ENCODE measurements around the gene SEMG2. TPM values are rescaled to one million over a fixed set of nuclear protein-coding genes. Genes with fewer than 3 reads are reported as not detected.
A peak's percentile ranks its signal among the peaks of the same experiment; 100 is the strongest.

SEMG2 gene
- total RNA-seq, 2 experiments from 2014 or later: not detected

GRCh38 chr20:45211569-45212474 is 9.4 kb upstream of the SEMG2 start:
- no peaks in the 10 kb centered on the region for H3K4me1 Mint-ChIP-seq
- H3K9me3 Mint-ChIP-seq: no peaks in the 10 kb centered on the region
- peaks cover 52% of the 10 kb centered on the region for H3K27me3 Mint-ChIP-seq
- no peak overlapping the region for H3K27ac Mint-ChIP-seq
- H3K4me3 Mint-ChIP-seq: no peak overlapping the region
- no peak for DNase-seq
- H3K36me3 Mint-ChIP-seq: no peaks in the 10 kb centered on the region

DNA sequence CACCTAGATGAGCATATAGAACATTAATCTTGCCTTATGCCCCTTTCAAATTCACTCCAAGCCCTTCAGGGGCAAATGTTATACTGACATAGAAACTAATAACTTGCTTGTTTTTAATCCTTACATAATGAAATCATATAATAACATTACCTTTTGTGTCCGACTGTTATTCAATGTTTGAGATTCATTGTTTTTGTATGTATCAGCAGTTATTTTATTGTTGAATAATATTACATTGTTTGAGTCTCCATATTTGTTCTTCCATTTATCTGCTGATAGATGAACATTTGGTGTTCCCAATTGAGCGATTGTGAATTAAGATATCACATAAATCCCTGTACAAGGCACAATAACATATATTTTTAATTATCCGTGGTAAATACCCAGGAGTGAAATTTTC is 8.3 kb upstream of the SEMG2 start:
- peaks cover 41% of the 10 kb centered on the region for H3K27me3 Mint-ChIP-seq
- no peak overlapping the region for H3K27ac Mint-ChIP-seq

DNA sequence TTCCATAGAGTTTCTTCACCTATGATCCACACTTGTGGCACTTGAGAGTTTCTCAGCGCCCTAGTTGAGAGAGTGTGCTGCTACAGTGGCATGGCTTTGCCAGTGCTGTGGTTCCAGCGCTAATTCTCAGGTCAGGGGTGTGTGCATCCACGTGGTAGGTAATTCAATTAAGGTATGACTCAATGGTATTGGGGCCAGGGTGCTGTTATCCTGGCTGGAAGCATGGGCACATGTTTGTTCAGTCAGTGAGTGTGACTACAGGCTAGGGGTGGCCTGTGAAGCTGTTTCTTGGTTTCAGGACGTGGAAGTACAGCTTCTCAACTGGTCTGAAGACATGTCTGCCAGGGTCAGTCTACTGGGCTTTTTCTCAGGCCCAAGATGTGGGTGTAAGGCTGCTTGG is 3.0 kb upstream of the SEMG2 start:
- H3K27ac Mint-ChIP-seq: no peak overlapping the region
- peaks cover 46% of the 10 kb centered on the region for H3K27me3 Mint-ChIP-seq
- no peaks in the 10 kb centered on the region for H3K36me3 Mint-ChIP-seq
- no peak overlapping the region for H3K4me3 Mint-ChIP-seq
- H3K9me3 Mint-ChIP-seq: no peaks in the 10 kb centered on the region
- no peak for DNase-seq
- no peaks in the 10 kb centered on the region for H3K4me1 Mint-ChIP-seq

More for the DNA sequence above, 8.3 kb upstream of the SEMG2 start:
- H3K4me1 Mint-ChIP-seq: no peaks in the 10 kb centered on the region
- H3K9me3 Mint-ChIP-seq: no peaks in the 10 kb centered on the region
- H3K36me3 Mint-ChIP-seq: no peaks in the 10 kb centered on the region
- DNase-seq: no peak
- no peak overlapping the region for H3K4me3 Mint-ChIP-seq

DNA sequence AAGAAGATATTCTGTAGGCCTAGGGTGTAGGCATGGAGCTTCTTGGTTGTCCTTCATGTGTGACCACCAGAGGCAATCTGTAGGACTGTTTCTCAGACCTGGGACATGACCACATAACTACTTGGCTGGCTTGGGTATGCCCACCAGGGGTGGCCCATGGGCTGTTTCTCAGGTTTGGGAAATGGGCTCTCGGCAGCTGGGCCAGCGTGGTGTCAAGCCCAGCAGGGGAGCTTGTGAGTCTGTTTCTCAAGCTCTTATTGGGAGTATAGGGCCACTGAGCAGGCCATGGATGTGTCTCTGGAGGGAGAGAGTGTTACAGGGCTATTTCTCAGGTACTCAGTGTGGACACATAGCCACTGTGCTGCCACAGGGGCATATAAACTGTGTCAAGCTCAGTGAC is 2.5 kb upstream of the SEMG2 start:
- Mint-ChIP-seq H3K4me1 (no peaks in the 10 kb centered on the region), H3K36me3 (no peaks in the 10 kb centered on the region), H3K4me3 (no peak overlapping the region), H3K9me3 (no peaks in the 10 kb centered on the region), H3K27me3 (peaks cover 41% of the 10 kb centered on the region), H3K27ac (no peak overlapping the region)
- no peak for DNase-seq

- no peak overlapping the region for H3K27ac Mint-ChIP-seq
- H3K4me3 Mint-ChIP-seq: no peak overlapping the region
- H3K9me3 Mint-ChIP-seq: no peaks in the 10 kb centered on the region
- no peaks in the 10 kb centered on the region for H3K4me1 Mint-ChIP-seq
- no peak for DNase-seq
- no peaks in the 10 kb centered on the region for H3K36me3 Mint-ChIP-seq
- H3K27me3 Mint-ChIP-seq: peaks cover 38% of the 10 kb centered on the region
These were observed 2.0 kb downstream of the SEMG2 start for GRCh38 chr20:45223136-45223535.

DNA sequence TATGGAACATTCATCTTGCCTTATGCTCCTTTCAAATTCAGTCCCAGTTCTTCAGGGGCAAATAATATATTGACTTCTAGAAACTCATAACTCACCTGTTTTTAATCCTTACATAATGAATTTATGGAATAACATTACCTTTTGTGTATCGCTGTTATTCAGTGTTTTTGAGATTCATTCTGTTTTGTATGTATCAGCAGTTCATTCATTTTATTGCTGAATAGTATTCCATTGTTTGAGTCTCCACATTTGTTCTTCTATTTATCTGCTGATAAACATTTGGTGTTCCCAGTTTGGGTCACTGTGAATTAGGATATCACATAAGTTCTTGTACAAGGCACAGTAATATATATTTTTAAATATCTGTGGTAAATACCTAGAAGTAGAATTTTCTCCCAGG is 5.1 kb downstream of the SEMG2 start:
- no peaks in the 10 kb centered on the region for H3K4me1 Mint-ChIP-seq
- no peaks in the 10 kb centered on the region for H3K9me3 Mint-ChIP-seq
- no peaks in the 10 kb centered on the region for H3K36me3 Mint-ChIP-seq
- H3K27me3 Mint-ChIP-seq: peaks cover 46% of the 10 kb centered on the region
- no peak for DNase-seq
- no peak overlapping the region for H3K27ac Mint-ChIP-seq
- no peak overlapping the region for H3K4me3 Mint-ChIP-seq

DNA sequence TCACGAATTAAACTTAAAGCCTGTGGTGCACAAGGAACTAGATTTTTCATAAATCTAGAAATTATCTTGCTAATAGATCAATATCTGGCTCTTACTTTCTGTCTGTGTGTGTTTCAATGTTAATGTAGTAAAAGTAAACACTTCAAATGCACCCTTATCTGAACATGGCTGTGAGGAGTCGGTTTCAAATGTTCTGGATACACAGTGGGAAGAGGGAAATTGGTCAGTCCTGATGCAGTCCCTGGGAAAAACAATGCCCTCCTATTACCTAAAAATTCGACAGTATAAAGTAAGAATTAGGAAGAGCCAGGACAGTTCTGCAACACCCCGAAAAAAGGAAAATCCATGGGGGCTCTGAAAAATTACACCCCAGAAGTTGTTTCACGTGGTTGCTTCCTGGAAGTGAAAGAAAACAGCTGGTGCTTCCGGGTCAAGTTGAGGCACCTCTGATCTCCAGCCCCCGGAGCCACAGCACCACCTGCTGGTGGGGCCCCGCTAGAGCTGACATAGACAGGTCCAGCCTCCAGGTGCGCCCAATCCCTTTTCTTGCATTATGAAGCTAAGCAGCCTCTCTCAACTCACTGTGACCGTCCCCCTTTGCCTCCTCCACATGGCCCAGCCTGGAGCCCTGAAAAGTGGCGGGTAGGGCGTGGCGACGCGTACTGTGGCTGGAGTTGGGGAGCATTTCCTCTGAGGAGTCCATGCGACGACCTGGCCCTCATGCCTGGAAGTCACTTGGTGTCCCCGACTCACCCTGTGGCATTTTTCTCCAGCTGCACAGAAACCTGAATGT is 8.3 kb downstream of the SEMG2 start:
- H3K4me1 Mint-ChIP-seq: no peaks in the 10 kb centered on the region
- no peak overlapping the region for H3K4me3 Mint-ChIP-seq
- peak; percentile 67 for DNase-seq
- peaks cover 47% of the 10 kb centered on the region for H3K27me3 Mint-ChIP-seq
- no peaks in the 10 kb centered on the region for H3K36me3 Mint-ChIP-seq
- H3K27ac Mint-ChIP-seq: no peak overlapping the region
- peaks cover 2% of the 10 kb centered on the region for H3K9me3 Mint-ChIP-seq

GRCh38 chr20:45230631-45231030 is 9.5 kb downstream of the SEMG2 start:
- peaks cover 44% of the 10 kb centered on the region for H3K27me3 Mint-ChIP-seq
- H3K4me3 Mint-ChIP-seq: no peak overlapping the region
- H3K9me3 Mint-ChIP-seq: peaks cover 5% of the 10 kb centered on the region
- DNase-seq: no peak
- H3K36me3 Mint-ChIP-seq: no peaks in the 10 kb centered on the region
- no peaks in the 10 kb centered on the region for H3K4me1 Mint-ChIP-seq
- H3K27ac Mint-ChIP-seq: no peak overlapping the region

- DNase-seq: no peak
- Mint-ChIP-seq H3K4me3 (no peak overlapping the region), H3K27ac (no peak overlapping the region), H3K9me3 (peaks cover 5% of the 10 kb centered on the region), H3K27me3 (peaks cover 51% of the 10 kb centered on the region), H3K36me3 (no peaks in the 10 kb centered on the region), H3K4me1 (no peaks in the 10 kb centered on the region)
These were observed 14.8 kb downstream of the SEMG2 start for GRCh38 chr20:45235995-45236394.

GRCh38 chr20:45238139-45238538 is 17.0 kb downstream of the SEMG2 start:
- H3K4me3 Mint-ChIP-seq: no peak overlapping the region
- H3K36me3 Mint-ChIP-seq: no peaks in the 10 kb centered on the region
- no peak for DNase-seq
- no peak overlapping the region for H3K27ac Mint-ChIP-seq
- no peaks in the 10 kb centered on the region for H3K4me1 Mint-ChIP-seq
- peaks cover 51% of the 10 kb centered on the region for H3K27me3 Mint-ChIP-seq
- H3K9me3 Mint-ChIP-seq: peaks cover 5% of the 10 kb centered on the region

DNA sequence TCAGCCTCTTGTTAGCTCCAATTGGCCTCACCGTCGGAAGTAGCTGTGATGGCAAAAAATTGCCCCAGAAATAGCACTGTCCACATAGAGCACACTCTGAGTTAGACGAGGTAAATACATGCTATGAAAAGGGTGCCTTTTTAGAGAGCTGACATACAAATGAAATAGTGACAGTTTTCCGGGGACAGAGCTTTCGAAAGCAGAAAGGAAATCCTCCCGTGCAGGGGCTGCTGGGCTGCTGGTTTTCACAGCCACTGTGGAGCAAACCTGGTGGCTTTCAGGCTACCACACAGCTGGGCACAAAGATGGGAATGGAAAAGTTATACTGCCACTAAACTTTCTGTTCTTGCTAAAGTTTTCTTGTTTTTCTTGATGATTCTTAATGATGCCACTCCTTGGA is 24.9 kb downstream of the SEMG2 start:
- Mint-ChIP-seq H3K4me1 (no peaks in the 10 kb centered on the region), H3K36me3 (no peaks in the 10 kb centered on the region), H3K27me3 (peaks cover 71% of the 10 kb centered on the region), H3K4me3 (no peak overlapping the region), H3K27ac (no peak overlapping the region), H3K9me3 (no peaks in the 10 kb centered on the region)
- no peak for DNase-seq

DNA sequence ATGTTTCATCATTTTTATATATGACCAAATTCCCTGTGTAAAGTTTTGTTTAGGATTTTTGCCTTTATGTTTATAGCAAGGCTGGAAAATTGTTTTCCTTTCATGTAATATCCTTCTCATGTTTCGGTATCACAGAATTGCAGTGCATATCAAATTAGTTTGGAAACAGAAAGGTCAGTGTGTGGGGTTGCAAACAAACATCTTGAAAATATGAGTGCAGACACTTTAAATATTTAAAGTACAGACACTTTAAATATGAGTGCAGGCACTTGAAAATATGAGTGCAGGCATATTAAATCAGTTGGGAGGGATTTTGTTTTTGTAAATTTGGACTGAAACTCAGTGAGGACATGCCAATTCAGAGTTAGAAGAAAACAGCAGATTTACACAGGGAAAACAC is 26.7 kb downstream of the SEMG2 start:
- Mint-ChIP-seq H3K9me3 (no peaks in the 10 kb centered on the region), H3K4me1 (no peaks in the 10 kb centered on the region), H3K4me3 (no peak overlapping the region), H3K36me3 (no peaks in the 10 kb centered on the region), H3K27ac (no peak overlapping the region), H3K27me3 (peaks cover 75% of the 10 kb centered on the region)
- DNase-seq: no peak

- Mint-ChIP-seq H3K36me3 (no peaks in the 10 kb centered on the region), H3K27ac (no peak overlapping the region), H3K27me3 (peaks cover 68% of the 10 kb centered on the region), H3K4me3 (no peak overlapping the region), H3K4me1 (no peaks in the 10 kb centered on the region), H3K9me3 (no peaks in the 10 kb centered on the region)
- no peak for DNase-seq
These were observed 27.4 kb downstream of the SEMG2 start for GRCh38 chr20:45248609-45249008.

DNA sequence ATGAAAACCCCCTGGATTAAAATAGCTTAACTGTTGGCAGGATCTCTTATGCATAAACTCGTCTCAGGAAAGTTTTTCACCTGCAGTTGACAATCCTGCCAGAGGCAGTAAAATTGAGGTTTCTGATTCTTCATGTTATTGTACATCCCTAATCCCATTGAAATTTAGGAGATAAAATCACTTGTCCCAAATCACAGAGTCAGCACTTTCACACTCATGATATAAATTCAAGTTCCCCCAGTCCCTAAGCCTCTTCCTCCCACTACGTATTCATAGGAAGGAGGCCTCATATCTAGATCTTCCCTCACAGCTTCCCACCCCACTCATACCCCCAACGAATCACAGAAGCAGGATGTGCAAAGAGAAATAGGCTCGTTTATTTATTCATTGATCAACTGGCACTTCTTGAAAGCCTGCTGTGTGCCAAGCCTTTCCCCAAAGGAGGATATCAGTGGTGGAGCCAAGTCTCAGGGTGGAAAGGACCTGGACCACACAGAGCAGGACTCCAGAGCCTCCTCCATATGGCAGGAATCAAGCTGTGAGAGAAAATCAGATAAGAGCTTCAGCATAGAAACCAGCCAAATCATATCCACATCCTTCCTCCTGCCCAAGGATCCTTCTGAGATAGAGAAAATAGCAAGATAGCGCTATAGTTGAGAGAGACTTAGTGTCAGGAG is 30.8 kb downstream of the SEMG2 start:
- Mint-ChIP-seq H3K4me3 (no peak overlapping the region), H3K27ac (no peak overlapping the region), H3K27me3 (peaks cover 50% of the 10 kb centered on the region), H3K4me1 (peaks cover 4% of the 10 kb centered on the region), H3K36me3 (no peaks in the 10 kb centered on the region), H3K9me3 (no peaks in the 10 kb centered on the region)
- DNase-seq: no peak

DNA sequence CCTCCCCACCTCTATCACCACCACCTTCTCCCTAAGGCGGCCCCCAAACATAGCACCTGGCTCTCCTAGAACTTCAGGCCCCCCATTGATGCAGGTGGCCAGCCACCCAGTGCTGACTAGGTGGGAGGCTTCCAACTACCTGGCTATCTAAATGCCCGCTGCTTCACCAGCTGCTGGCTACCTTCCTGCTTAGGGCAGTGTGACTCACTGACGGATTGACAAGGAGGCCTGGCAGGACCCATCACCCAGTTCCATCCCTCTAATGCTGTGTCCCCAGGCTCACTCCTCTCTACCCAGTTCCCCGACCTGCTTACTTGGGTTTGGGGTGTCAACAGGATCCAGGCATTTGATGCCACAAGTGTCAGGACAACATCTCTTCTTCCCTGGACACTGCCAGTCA is 32.1 kb downstream of the SEMG2 start:
- no peaks in the 10 kb centered on the region for H3K9me3 Mint-ChIP-seq
- no peak for DNase-seq
- peaks cover 41% of the 10 kb centered on the region for H3K27me3 Mint-ChIP-seq
- no peak overlapping the region for H3K27ac Mint-ChIP-seq
- no peaks in the 10 kb centered on the region for H3K36me3 Mint-ChIP-seq
- no peak overlapping the region for H3K4me3 Mint-ChIP-seq
- peaks cover 7% of the 10 kb centered on the region for H3K4me1 Mint-ChIP-seq
